H9 (cell line): ENCODE results near the gene CHD9. TPM values are rescaled to one million over a fixed set of nuclear protein-coding genes. Genes with fewer than 3 reads are reported as not detected.

ENCODE experiments used
- DNase-seq: peaks from one replicate; pipeline ENCODE4 v3.0.0-alpha.2; 2017
- H2AFZ ChIP-seq: one replicate; pipeline ENCODE4 v1.6.1; 2013; ENCODE audit warnings: mild to moderate bottlenecking, low read length, control low read depth, moderate library complexity
- H2AK5ac ChIP-seq: 2 replicates; pipeline ENCODE4 v1.6.1; 2013; ENCODE audit warnings: low read length, control low read depth, mixed read lengths; ENCODE audit not compliant: insufficient read length
- H2BK120ac ChIP-seq: one replicate; pipeline ENCODE4 v1.6.1; 2013; ENCODE audit warnings: low read depth, mild to moderate bottlenecking, low read length, control low read depth, inconsistent platforms; ENCODE audit not compliant: poor library complexity, severe bottlenecking
- H2BK12ac ChIP-seq: 2 replicates; pipeline ENCODE4 v1.6.1; 2013; ENCODE audit warnings: low read length, control low read depth, mixed read lengths, low read depth; ENCODE audit not compliant: insufficient read length
- H2BK15ac ChIP-seq: 2 replicates; pipeline ENCODE4 v1.6.1; 2013; ENCODE audit warnings: low read depth, low read length, control low read depth
- H2BK20ac ChIP-seq: one replicate; pipeline ENCODE4 v1.6.1; 2013; ENCODE audit warnings: low read depth, mild to moderate bottlenecking, low read length, control low read depth, inconsistent platforms; ENCODE audit not compliant: poor library complexity, severe bottlenecking
- H2BK5ac ChIP-seq: 2 replicates; pipeline ENCODE4 v1.6.1; 2013; ENCODE audit warnings: low read length, control low read depth, mixed read lengths; ENCODE audit not compliant: insufficient read length
- H3K14ac ChIP-seq: 2 replicates; pipeline ENCODE4 v1.6.1; 2013; ENCODE audit warnings: low read length, control low read depth; ENCODE audit not compliant: insufficient read depth
- H3K18ac ChIP-seq: 2 replicates; pipeline ENCODE4 v1.6.1; 2013; ENCODE audit warnings: low read depth, mild to moderate bottlenecking, mixed read lengths, low read length, control low read depth; ENCODE audit not compliant: insufficient read length
- H3K23ac ChIP-seq: 2 replicates; pipeline ENCODE4 v1.6.1; 2013; ENCODE audit warnings: low read length, control low read depth, mixed read lengths, low read depth; ENCODE audit not compliant: insufficient read length
- H3K23me2 ChIP-seq: 2 replicates; pipeline ENCODE4 v1.6.1; 2013; ENCODE audit warnings: low read depth, mild to moderate bottlenecking, mixed read lengths, low read length, control low read depth; ENCODE audit not compliant: insufficient read length, poor library complexity, severe bottlenecking
- H3K27ac ChIP-seq: 2 replicates; pipeline ENCODE4 v1.5.1; 2013; ENCODE audit warnings: low read length, control low read depth, mixed read lengths, low read depth; ENCODE audit not compliant: insufficient read length
- H3K27me3 ChIP-seq: 2 replicates; pipeline ENCODE4 v1.6.1; 2013; ENCODE audit warnings: low read length, control low read depth, inconsistent platforms; ENCODE audit not compliant: insufficient read depth
- H3K4ac ChIP-seq: 2 replicates; pipeline ENCODE4 v1.6.1; 2013; ENCODE audit warnings: low read depth, mild to moderate bottlenecking, control low read depth, inconsistent platforms, low read length, moderate library complexity
- H3K4me1 ChIP-seq: 2 replicates; pipeline ENCODE4 v1.6.1; 2013; ENCODE audit warnings: low read length, control low read depth, inconsistent platforms; ENCODE audit not compliant: insufficient read depth
- H3K4me2 ChIP-seq: 2 replicates; pipeline ENCODE4 v1.6.1; 2013; ENCODE audit warnings: low read length, control low read depth, mixed read lengths; ENCODE audit not compliant: insufficient read length, insufficient read depth
- H3K56ac ChIP-seq: 2 replicates; pipeline ENCODE4 v1.6.1; 2013; ENCODE audit warnings: low read depth, mild to moderate bottlenecking, mixed read lengths, low read length, control low read depth; ENCODE audit not compliant: insufficient read length
- H3K79me1 ChIP-seq: 2 replicates; pipeline ENCODE4 v1.6.1; 2013; ENCODE audit warnings: low read depth, mild to moderate bottlenecking, moderate library complexity, low read length, control low read depth, inconsistent platforms; ENCODE audit not compliant: insufficient read depth, poor library complexity, severe bottlenecking
- H3K79me2 ChIP-seq: 2 replicates; pipeline ENCODE4 v1.6.1; 2013; ENCODE audit warnings: low read length, control low read depth, inconsistent platforms; ENCODE audit not compliant: insufficient read depth
- H3K9ac ChIP-seq: 2 replicates; pipeline ENCODE4 v1.6.1; 2013; ENCODE audit warnings: low read length, control low read depth, mixed read lengths; ENCODE audit not compliant: insufficient read length; ENCODE audit errors: extremely low read depth
- H3K9me3 ChIP-seq: one replicate; pipeline ENCODE4 v1.6.1; 2013; ENCODE audit warnings: low read depth, low read length, inconsistent platforms; ENCODE audit not compliant: control insufficient read depth
- H3T11ph ChIP-seq: one replicate; pipeline ENCODE4 v1.6.1; 2013; ENCODE audit warnings: mild to moderate bottlenecking, low read length, control low read depth, inconsistent platforms
- H4K20me1 ChIP-seq: one replicate; pipeline ENCODE4 v1.6.1; 2013; ENCODE audit not compliant: control insufficient read depth, insufficient read length, insufficient read depth
- H4K5ac ChIP-seq: 2 replicates; pipeline ENCODE4 v1.6.1; 2013; ENCODE audit warnings: low read depth, mild to moderate bottlenecking, mixed read lengths, low read length, control low read depth; ENCODE audit not compliant: insufficient read length
- H4K8ac ChIP-seq: replicated peaks from 2 replicates; pipeline ENCODE4 v1.6.1; 2013; ENCODE audit warnings: low read length, control low read depth, mixed read lengths, low read depth; ENCODE audit not compliant: insufficient read length
- H4K91ac ChIP-seq: 2 replicates; pipeline ENCODE4 v1.6.1; 2013; ENCODE audit warnings: low read depth, mild to moderate bottlenecking, moderate library complexity, mixed read lengths, low read length, control low read depth; ENCODE audit not compliant: insufficient read length
- H3K27ac Mint-ChIP-seq, 3 experiments: 2 replicates in 2 of 3; 3 replicates in 1 of 3; pipeline ENCODE4 v1.8.0; 2020 to 2021; ENCODE audit warnings: mixed read lengths in 3 of 3, mild to moderate bottlenecking in 1 of 3, moderate library complexity in 1 of 3
- H3K27me3 Mint-ChIP-seq: 2 replicates; pipeline ENCODE4 v1.8.0; 2021; ENCODE audit warnings: low read depth, mild to moderate bottlenecking, moderate library complexity, mixed read lengths
- H3K36me3 Mint-ChIP-seq, 3 experiments: 2 replicates in 2 of 3; 3 replicates in 1 of 3; pipeline ENCODE4 v1.8.0; 2020 to 2021; ENCODE audit warnings: low read depth in 3 of 3, mixed read lengths in 3 of 3; ENCODE audit not compliant: insufficient read depth in 1 of 3
- H3K4me1 Mint-ChIP-seq, 2 experiments: 2 replicates each; pipeline ENCODE4 v1.8.0; 2020; ENCODE audit warnings: mixed read lengths in 2 of 2
- H3K4me3 Mint-ChIP-seq, 2 experiments: 2 replicates in 1 of 2; 3 replicates in 1 of 2; pipeline ENCODE4 v1.8.0; 2020 to 2021; ENCODE audit warnings: mild to moderate bottlenecking in 2 of 2, mixed read lengths in 2 of 2, moderate library complexity in 1 of 2
- H3K9me3 Mint-ChIP-seq, 2 experiments: 2 replicates in 1 of 2; 3 replicates in 1 of 2; pipeline ENCODE4 v1.8.0; 2020; ENCODE audit warnings: mild to moderate bottlenecking in 2 of 2, mixed read lengths in 2 of 2, moderate library complexity in 1 of 2
- CTCF ChIP-seq: fragments of 200-600 bp; sonication (generic); conservative IDR thresholded peaks from 3 replicates; pipeline ENCODE4 v1.8.0; 2021; ENCODE audit warnings: antibody characterized with exemption, mild to moderate bottlenecking
- WGBS: extraction: QIAGEN DNeasy Blood & Tissue Kit; methylation state at CpG from one replicate; pipeline ENCODE4 v1.1.7; 2013; ENCODE audit warnings: missing lambda C conversion rate, low lambda C conversion rate, mixed read lengths; ENCODE audit not compliant: insufficient read length; ENCODE audit errors: extremely low coverage; 5-methylcytosine and 5-hydroxymethylcytosine counted together
- total RNA-seq: library from RNA; stranded (reverse); gene quantifications from 2 replicates; pipeline ENCODE4 v1.2.1, GENCODE V29; 2021

Gene CHD9
- total RNA-seq, 1 experiment from 2014 or later, result 46.2 TPM

- H3K4me1 Mint-ChIP-seq, result peaks cover 0 to 3% of the 10 kb centered on the region in 2 experiments; a peak in 1 of 4 replicates
- H3K56ac ChIP-seq, result no peak overlapping the region
- peaks cover 3 to 4% of the 10 kb centered on the region in 2 experiments; a peak in 2 of 5 replicates for H3K9me3 Mint-ChIP-seq
- TF ChIP-seq CTCF, result no peak
- no peaks in the 10 kb centered on the region for H3K79me1 ChIP-seq
- H3K27me3 ChIP-seq, result no peaks in the 10 kb centered on the region
- no peaks in the 10 kb centered on the region for H3K27me3 Mint-ChIP-seq
- H4K5ac ChIP-seq, result no peak overlapping the region
- H3K4me3 Mint-ChIP-seq, result no peak overlapping the region
- no peak overlapping the region for H2BK5ac ChIP-seq
- no peak overlapping the region for H2AFZ ChIP-seq
- WGBS, result no CpG with 5 or more reads among the region's 2 CpGs
- H2AK5ac ChIP-seq, result no peak overlapping the region
- no peak overlapping the region for H3K4me2 ChIP-seq
- H3K23ac ChIP-seq, result no peak overlapping the region
- peak overlapping the region in 1 of 3 experiments; percentile 63; a peak in 2 of 7 replicates for H3K27ac Mint-ChIP-seq
- no peak overlapping the region for H2BK120ac ChIP-seq
- DNase-seq, result no peak
- H4K8ac ChIP-seq, result no peak overlapping the region
- no peaks in the 10 kb centered on the region; the same call in 1 of the 2 replicates for H3K4me1 ChIP-seq
- H3K18ac ChIP-seq, result no peak overlapping the region
- no peaks in the 10 kb centered on the region for H3K23me2 ChIP-seq
- H4K20me1 ChIP-seq, result no peaks in the 10 kb centered on the region
- H2BK12ac ChIP-seq, result no peak overlapping the region
- H3K79me2 ChIP-seq, result no peaks in the 10 kb centered on the region
- no peak overlapping the region for H3K9ac ChIP-seq
- H4K91ac ChIP-seq, result no peak overlapping the region
- H3K14ac ChIP-seq, result no peak overlapping the region
- H3K27ac ChIP-seq, result no peak overlapping the region
- H3T11ph ChIP-seq, result no peak overlapping the region
- H3K36me3 Mint-ChIP-seq, result peaks cover 50 to 78% (median 72%) of the 10 kb centered on the region in 3 experiments
- H3K9me3 ChIP-seq, result no peaks in the 10 kb centered on the region
- H2BK20ac ChIP-seq, result no peak overlapping the region
- H3K4ac ChIP-seq, result no peak overlapping the region
- no peak overlapping the region for H2BK15ac ChIP-seq
Observed at GRCh38 chr16:53257001-53257400, 202.2 kb downstream of the CHD9 start.
